HG03378 (cell line): ENCODE measurements around the gene HAUS7.

Source experiments
- ATAC-seq: cut with Tn5 transposase; IDR thresholded peaks from one replicate; pipeline ENCODE4 v1.9.1; 2021; ENCODE audit warnings: mild to moderate bottlenecking, moderate library complexity; ENCODE audit not compliant: unreplicated experiment

HAUS7 gene

DNA sequence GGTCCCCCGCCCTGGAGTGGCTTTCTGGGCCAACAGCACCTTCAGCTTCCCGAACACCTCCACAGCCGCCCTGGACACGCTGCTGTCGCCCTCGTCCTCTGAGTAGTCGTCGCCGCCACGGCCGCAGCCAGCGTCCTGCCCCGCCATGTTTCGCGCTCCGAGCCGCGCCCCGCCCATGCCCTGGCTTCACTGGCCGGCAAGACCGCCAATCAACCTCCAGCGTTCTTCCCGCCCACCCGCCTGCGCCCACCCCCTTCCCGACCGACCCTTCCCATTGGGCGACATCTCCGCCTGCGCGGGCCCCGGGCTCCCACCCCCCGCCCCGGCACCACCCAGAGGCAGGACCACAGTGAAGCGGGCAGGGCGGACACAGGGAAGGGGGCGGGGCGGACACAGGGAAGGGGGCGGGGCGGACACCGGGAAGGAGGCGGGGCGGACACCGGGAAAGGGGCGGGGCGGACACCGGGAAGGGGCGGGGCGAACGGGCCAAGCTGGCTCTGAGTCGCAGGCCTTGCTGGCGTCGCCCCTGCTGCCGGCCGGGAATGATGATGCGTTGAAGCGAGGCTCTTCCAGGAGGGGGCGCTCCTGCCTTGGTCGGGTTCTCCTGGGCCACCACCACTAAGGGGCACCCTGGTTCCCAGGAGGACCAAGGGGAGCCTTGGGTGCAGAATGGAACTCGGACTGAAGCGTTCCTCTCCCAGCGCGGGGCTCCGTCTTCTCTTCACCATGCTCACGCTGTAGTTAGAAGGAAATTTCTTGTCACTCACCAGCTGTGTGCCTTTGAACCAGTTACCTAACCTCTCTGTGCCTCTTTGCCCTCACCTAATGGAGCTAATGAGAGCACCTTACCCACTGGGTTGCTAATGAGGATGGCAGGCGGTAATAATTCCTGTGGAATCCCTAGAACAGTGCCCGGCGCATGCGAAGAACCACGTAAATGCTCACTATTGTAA is at the start of gene HAUS7:
Gene HAUS7, minus strand, starts transcription at position 166 of the 953 bp plus-strand sequence. Its CDS starts 19 bp downstream, at position 147.
- ATAC-seq = peak; percentile 67

DNA sequence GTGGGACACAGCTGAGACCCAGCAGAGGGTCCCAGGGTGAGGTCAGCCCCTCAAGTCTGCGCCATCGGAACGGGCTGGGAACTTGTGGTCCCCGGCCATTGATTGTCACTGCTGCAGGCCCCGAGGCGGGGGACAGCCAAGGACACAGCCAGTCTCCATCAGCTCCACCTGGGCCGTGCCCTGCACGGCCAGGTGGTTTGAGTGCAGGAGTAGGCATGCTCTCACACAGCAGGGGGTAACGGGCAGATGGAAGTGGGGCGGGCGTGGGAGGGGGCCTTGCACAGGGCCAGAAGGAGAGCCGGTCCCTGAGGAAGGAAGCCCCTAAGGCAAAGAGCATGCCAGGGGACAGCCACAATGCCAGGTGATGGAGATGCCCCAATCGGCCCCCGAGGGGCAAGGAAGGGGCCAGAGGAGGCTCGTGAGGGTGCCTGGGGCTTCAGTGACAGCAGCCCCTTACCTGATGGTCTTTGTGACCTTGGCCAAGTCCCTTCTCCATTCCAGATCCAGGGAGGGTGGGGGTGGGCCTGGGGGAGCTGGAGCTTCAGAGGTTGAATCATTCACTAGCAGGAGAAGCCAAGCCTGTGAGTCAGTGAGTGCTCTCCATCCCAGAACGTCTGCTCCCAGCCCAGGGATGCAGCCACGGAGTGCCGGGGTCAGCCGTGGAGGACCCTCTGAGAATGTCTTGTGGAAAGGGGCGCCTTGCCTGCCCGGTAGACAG is 49.4 kb upstream of the HAUS7 start:
- no peak for ATAC-seq

DNA sequence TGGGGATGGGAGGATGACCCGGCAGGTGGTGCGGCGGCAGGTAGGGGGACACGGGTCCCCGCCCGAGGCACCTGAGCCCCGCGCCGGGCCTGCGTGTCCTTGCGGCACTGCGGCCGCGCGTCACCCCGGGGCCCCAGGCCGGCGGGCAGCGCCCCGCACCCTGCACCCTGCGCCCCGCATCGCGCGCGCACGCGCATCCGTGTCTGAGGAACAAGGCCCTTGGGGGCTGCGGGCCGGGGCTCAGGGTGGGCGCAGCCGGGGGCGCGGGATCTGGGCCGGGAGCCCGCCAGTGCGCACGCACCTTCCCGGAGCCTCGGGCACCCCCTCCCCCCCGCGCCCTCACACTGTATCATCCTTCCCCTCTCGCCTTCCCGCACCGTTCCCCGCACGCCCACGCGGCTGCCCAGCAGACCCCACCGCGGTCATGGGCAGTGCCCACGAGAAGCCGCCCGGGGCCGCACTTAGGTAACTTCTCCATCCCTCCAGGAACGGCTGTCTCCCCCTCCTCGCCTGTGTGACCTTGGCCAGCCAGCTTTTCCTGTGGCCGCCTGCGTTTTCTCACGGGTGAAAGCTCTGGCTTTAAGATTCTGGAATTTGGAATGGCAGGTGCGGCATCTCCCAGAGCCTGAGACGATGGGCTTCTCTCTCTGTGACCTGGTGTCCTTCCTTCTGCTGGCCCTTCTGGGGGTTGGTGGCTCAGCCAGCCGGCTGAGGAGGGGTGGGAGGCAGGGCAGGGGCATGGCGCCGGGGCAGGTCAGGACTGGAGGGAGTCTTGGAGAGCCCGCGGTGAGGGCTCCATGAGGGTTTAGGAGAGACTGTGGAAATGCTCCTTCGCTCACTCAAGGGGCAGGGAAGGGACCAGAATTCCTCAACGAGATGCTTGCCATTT is 47.8 kb upstream of the HAUS7 start:
- ATAC-seq = no peak

DNA sequence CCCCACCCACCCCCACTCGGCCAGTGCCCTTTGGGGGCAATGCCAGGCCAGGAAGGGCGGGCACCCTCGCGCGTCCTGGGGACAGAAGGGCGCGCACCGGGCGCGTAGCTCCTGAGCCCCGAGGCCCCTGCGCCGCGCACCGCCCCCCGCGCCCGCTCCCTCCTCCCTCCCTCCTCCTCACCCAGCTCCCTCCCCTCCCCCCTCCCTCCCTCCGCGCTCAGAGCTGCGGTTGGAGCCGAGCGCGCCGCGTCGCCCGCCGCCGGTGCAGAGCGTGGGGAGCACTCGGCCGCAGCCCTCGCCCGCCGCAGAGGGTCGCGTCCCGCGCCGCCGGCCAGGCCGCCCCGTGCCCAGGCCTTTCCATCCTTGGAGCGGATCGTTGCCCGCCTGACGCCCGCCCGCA is 47.0 kb upstream of the HAUS7 start, which contains the start of gene ATP2B3:
Gene ATP2B3, plus strand, starts transcription at position 220 of the 400 bp plus-strand sequence. CDS start 18,606 bp downstream, outside the sequence.
- no peak for ATAC-seq

DNA sequence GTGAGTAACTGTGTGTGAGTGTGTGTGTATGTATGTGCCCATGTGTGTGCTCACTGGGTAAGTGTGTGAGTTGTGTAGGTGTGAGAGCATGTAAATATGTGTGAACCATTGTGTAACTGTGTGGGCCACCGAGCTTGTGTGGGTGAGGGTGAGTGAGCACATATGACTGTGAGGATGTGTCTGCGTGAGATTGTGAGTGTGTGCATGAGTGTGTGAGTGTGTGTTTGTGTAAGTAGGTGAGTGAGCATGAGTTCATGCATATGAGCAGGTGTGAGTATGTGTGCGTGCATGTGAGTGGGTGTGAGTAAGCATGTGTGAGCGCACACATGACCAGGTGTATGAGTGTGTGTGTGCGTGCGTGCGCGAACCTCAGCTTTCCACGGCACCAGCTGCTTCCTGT is 45.7 kb upstream of the HAUS7 start:
- ATAC-seq = no peak

DNA sequence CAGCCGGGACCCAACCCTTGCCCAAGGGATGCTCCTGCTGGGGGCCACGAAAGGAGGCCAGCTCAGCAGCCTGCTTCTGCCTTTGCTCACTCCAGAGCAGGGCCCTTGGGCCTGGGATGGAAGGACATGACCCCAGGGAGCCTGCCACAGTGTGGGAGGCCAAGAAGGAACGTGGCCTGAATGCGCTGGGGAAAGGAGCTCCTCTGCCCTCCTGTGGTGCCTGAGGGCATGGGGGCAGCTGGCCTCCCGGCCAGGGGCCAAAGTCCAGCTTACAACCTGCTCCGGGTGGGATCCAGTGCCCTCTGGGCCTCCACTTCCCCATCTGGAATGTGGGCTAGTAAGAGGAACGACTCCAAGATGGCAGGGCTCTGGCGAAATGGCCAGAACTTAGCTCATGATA is 45.1 kb upstream of the HAUS7 start:
- no peak for ATAC-seq

DNA sequence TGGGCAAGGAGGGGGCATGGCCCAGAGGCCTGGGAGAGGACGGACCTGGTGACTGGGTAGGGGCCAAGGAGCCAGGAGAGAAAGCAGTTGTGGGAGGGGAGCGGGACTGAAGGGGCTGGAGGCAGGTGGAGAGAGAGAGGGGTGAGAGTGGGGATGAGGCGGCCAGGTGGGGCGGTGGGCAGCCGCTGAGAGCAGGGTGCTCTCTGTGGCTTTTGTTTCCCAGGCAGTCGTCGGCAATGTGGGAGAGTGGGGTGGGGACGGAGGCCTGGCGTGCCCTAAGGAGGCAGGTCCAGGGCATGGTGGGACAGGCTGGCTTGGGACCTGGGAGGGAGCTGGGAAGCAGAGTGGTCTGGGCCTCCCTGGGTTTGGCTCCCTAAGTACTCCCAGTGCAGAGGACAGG is 43.9 kb upstream of the HAUS7 start:
- no peak for ATAC-seq

DNA sequence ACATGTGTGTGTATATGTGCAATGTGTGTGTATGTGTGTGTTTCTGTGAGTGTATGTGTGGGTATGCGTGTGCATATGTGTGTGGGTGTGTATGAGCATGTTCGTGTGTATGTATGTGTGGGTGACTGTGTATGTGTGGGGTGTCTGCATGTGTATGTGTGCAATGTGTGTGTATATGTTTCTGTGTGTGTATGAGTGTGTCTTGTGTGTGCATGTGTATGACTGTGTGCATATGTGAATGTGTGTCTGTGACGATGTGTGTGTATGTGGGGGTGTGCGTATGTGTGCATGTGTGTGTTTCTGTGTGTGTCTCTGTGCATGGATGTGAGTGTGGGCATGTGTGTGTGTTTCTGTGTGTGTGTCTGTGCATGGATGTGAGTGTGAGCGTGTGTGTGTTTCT is 42.9 kb upstream of the HAUS7 start:
- no peak for ATAC-seq

DNA sequence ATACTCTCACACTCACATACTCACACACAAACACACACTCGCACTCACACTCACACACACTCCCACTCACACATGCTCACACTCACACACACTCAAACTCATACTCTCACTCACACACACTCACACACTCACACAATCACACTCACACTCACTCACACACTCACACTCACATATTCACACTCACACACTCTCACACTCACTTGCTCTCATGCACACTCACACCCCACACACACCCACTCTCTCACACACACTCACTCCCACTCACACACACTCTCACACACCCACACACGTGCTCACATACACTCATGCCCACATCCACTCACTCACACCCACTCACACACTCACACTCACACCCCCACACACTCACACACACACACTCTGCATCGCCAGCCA is 42.1 kb upstream of the HAUS7 start:
- no peak for ATAC-seq

DNA sequence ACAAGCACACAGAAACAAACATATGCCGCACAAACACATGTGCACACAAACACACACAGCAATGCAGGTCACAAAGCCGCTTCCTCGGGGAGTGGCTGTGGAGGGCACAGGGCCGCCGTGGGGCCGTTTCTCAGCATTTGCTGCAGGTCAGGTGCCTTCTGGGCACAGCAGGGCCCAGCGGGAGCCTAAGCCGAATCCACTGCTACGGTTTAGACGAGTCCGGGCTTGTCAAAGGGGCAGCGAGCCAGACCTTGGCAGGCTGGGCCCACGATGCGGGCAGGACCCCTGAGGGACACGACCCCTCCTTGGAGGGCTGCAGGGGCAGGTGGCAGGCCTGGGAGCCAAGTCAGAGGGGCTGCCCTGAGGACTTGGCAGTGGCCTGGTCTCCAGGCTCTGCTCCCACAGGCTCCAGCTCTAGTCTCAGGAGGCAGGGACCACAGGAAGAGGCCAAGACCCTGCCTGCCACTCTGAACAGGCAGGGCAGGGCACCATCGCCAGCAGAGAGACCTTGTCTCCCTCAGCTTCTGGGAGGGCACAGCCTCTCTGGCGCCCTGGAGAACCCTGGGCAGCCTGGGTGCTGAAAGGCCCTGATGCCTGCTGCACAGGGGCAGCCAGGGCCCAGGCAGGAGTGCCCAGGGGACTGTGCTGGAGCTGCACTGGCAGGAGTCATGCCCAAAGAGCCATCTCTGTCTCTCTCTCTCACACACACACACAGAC is 41.6 kb upstream of the HAUS7 start:
- no peak for ATAC-seq

DNA sequence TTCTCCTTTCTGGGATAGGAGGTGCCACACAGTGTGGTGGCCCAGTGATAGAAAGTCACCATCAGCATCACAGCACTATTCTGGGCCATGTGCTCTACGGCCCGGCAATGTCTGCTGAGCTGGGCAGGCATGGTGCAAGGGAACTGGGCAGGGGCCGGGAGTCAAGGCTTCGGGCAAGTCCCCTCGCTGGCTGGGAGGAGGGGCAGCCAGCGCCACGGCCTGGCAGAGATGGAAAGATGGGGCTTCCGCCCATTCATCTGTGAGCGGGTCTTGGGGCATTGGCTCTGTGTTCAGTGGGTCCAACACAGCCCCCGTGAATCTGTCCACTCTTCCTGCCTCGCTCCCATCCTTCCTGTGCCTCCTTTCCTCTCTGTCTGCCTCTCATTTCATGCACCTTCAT is 40.0 kb upstream of the HAUS7 start:
- no peak for ATAC-seq

DNA sequence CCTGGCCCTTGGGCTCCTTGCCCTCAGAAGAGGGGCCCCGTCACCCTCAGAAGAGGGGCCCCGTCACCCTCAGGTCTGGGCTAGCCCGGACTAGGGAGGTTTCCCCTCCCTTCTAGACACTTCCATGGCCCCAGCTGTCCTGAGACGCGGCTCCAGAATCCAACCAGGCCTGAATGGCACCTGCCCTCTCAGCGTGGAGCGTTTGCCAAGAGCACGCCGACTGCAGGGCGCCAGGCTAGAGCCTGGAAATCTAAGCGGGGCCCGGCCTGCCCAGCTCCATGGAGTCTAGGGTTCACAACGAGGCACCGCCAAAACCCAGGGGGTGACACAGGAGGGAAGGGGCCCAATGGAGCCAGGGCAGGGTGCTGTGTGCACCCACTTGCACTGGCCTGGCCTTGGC is 39.2 kb upstream of the HAUS7 start:
- no peak for ATAC-seq

DNA sequence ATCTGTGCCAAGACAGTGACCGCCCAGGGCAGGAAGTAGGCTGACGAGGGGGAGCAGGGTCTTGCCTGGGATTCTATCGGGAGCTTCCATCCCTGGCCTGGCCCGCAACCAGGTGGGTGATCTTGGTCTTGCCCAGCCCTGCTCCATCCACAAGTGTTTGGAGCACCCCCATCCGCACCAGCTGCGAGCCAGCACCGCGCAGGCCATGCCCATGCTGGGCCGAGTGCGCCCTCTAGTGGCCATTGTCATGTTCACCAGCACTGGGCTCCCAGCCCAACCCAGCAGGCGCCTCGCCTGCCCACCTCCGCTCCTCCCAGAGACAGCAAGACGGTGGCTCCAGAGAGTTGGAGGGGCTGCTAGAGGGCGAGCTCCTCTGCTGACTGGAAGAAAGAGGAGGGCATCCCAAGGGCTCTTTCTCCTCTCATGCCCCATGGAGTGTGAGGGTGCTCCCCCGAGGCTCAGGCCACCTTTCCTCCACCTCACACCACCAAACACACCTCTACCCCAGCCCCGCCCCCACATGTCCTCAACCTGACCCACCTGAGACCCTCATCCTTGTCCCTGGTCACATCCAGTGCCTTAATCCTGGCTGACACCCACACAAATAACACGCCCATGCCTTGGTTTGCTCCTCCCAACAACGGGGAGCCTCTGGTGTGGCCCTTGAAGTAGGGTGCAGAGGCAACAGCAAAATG is 37.3 kb upstream of the HAUS7 start:
- ATAC-seq = peak; percentile 90

DNA sequence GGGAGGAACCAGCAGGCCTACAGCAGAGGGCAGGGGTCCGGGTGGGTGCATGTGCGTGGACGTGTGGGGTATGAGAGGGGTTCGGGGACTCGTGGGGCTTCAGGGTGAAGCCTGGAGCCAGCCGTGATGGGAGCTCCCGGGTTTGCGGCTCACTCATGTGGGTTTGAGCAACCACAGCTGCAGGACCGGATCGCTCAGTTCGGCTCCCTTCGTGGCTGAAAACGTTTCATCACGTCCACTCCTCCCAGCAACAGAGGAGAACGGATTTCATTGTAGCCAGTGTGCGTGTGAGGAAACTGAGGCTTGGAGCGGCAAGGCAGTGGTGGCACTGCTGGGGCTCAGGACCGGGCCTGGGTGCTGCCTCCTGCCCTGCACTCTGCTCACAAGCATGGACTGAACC is 35.0 kb upstream of the HAUS7 start:
- no peak for ATAC-seq

DNA sequence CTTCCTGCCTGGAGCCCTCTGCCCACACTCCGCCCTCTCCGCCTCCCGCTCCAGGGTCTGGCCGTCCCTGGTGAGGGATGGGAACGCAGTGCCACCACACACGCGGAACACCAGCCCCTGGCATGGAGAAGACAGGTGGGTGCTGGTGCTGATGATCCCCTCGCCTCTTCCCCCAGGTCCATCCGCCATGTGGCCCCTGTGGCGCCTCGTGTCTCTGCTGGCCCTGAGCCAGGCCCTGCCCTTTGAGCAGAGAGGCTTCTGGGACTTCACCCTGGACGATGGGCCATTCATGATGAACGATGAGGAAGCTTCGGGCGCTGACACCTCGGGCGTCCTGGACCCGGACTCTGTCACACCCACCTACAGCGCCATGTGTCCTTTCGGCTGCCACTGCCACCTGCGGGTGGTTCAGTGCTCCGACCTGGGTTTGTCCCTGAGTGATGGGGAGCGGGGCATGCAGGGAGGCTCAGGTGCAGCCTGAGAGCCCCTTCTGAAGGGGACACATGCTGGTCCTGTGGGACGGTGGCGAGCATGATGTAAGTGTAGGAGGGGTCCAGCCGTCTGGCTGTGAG is 34.2 kb upstream of the HAUS7 start:
- no peak for ATAC-seq

DNA sequence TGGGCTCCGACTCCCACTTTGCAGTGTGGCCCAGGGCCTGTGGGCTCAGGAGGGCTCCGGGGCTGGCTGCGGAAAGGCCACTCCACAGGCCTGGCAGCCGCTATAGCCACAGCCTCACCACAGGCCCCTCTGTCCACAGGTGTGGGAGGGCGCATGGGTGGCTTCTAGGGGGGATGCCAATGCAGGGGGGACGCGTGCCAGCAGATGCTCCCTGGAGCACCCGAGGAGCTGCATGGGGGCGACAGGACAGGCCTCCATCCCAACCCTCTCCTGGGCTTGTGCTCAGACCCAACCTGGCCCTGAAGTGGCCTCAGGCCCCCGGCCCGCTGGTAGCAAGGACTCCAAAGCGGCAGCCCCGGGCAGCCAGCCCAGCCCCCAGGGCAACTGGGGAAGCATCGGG is 32.4 kb upstream of the HAUS7 start:
- ATAC-seq = no peak

DNA sequence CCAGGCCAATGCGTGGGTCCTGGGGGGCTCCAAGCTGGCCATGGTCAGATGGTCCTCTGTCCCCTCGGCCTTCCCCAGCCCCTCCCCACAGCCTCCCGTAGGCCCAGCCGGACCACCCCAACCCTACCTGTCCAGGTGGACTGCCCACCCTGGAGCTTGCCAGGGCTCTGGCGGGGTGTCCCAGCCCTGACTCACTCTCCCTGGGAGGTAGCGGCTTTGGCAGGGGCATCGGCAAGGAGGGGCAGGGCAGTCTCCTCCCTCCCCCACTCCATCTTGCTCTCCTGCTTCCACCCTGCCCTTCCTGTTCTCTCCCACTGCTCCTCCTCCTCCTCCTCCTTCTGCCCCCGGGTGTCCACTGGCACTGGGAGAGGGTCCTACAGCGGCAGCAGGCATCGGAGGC is 31.8 kb upstream of the HAUS7 start:
- no peak for ATAC-seq

DNA sequence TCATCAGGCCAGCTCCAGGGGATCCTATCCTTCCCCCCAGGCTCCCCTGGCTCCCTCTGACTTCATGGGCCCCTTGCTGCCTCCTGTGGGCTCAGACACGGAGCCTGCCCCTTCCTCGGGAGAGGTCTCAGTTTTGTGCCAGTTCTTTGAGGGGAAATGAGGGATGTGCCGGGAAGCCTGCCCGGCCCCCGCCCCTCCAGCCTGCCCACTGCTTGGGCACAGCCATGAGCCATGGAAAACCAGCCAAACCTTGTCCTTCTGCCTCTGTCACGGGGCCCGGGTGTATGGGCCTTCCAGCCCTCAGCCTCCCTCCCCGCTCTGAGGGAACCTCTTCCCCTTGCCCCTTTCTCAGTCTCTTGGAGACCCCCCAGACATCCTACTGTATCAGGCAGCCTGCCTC is 31.2 kb upstream of the HAUS7 start:
- no peak for ATAC-seq

DNA sequence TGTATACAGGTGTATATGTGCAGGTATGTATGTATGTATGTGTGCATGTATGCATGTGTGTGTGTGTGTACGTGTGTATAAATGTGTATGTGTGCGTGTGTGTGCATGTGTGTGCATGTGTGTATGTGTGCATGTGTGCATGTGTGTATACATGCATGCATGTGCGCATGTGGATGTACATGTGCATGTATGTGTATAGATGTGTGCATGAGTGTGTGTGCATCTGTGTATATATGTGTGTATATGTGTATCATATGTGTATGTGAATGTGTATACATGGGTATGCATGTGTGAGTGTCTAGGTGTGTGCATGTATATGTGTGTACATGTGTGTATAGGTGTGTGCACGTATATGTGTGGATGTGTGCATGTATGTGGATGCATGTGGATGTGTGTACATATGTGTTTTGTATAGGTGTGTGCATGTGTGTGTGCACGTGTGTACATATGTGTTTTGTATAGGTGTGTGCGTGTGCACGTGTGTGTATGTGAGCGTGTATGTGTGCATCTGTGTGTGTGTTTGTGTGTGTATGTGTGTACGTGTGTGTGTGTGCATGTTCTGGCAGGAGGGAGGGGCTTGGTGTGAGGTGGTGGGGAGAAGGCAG is 30.4 kb upstream of the HAUS7 start:
- no peak for ATAC-seq
